Stimulated activated naive CD8-positive, alpha-beta T cell treated with anti-CD3 and anti-CD28 coated beads, Interleukin-15, Interleukin-2, amounts not matched to agents 100 ng/mL and 50 ng/mL, for 24 hours (primary cell): Measurements from ENCODE around the gene ZNF662.

ENCODE experiments used
- H3K27ac Mint-ChIP-seq: one replicate; pipeline ENCODE4 v1.8.0; 2021; ENCODE audit warnings: mild to moderate bottlenecking, mixed read lengths
- H3K27me3 Mint-ChIP-seq: one replicate; pipeline ENCODE4 v1.8.0; 2021; ENCODE audit warnings: mixed read lengths
- H3K36me3 Mint-ChIP-seq: one replicate; pipeline ENCODE4 v1.8.0; 2021; ENCODE audit warnings: low read depth, mixed read lengths
- H3K4me1 Mint-ChIP-seq: one replicate; pipeline ENCODE4 v1.8.0; 2021; ENCODE audit warnings: low read depth, mixed read lengths
- H3K4me3 Mint-ChIP-seq: one replicate; pipeline ENCODE4 v1.8.0; 2021; ENCODE audit warnings: mild to moderate bottlenecking, mixed read lengths
- H3K9me3 Mint-ChIP-seq: one replicate; pipeline ENCODE4 v1.8.0; 2021; ENCODE audit warnings: mixed read lengths

Gene ZNF662

DNA sequence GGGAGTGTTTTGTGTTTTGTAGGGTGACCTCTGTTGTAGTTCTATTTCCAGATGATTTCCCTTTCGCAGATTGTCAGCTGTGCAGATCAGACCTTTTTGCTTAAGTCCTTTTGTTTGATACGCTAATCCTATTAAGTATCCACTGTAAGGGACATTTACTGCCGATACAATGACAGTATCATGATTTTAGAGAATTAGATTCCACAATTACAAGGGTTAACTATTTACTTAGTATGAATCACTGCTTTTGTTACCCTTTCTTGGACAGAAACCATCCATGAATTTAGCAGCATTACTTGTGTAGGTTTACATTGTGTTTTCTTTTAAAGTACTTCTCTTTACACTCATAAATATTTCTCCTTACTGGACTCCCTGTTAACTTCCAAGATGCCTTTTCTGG, 31.4 kb downstream of the ZNF662 start:
- Mint-ChIP-seq H3K9me3 (no peaks in the 10 kb centered on the region), H3K4me1 (peaks cover 18% of the 10 kb centered on the region), H3K36me3 (no peaks in the 10 kb centered on the region), H3K27ac (no peak overlapping the region), H3K27me3 (no peaks in the 10 kb centered on the region), H3K4me3 (no peak overlapping the region)

DNA sequence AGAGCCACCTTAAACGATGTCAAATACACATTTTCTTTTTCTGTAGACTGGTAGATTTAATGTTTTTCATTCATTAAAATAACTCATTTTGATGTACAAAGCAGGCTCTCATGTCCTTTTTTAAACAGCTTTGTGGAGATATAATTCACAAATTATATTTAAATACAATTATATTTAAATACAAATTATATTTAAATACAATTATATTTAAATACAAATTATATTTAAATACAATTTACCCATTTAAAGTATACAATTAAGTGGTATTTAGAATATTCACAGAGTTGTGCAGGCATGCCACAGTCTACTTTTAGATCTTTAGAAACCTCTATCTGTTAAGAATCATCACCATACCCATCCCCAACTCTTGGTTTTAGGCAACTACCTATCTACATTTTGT, 36.8 kb downstream of the ZNF662 start:
- H3K36me3 Mint-ChIP-seq, result no peaks in the 10 kb centered on the region
- H3K4me1 Mint-ChIP-seq, result peaks cover 4% of the 10 kb centered on the region
- H3K27me3 Mint-ChIP-seq, result no peaks in the 10 kb centered on the region
- H3K4me3 Mint-ChIP-seq, result no peak overlapping the region
- H3K9me3 Mint-ChIP-seq, result no peaks in the 10 kb centered on the region
- H3K27ac Mint-ChIP-seq, result no peak overlapping the region

DNA sequence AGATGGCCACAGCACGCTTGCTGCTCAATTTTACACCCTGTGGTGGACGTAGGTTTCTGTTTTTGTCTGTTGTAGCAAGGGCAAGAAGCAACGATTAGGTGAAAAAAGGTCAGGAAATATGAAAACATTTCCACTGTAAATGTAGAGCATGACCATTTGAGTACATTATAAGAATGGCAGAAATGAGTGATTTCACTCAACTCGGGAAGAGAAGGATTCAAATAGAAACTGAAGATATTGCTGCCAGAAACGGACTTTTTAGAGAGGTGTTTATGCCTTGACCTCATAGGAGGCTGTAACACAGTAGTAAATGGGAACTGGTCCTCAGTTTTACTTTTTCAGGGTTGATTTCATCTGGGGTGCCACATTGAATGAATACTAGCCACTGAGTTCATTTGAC, 40.1 kb downstream of the ZNF662 start:
- H3K27ac Mint-ChIP-seq, result peak overlapping the region; percentile 63
- H3K4me1 Mint-ChIP-seq, result peaks cover 4% of the 10 kb centered on the region
- H3K27me3 Mint-ChIP-seq, result no peaks in the 10 kb centered on the region
- H3K36me3 Mint-ChIP-seq, result no peaks in the 10 kb centered on the region
- no peak overlapping the region for H3K4me3 Mint-ChIP-seq
- H3K9me3 Mint-ChIP-seq, result no peaks in the 10 kb centered on the region

DNA sequence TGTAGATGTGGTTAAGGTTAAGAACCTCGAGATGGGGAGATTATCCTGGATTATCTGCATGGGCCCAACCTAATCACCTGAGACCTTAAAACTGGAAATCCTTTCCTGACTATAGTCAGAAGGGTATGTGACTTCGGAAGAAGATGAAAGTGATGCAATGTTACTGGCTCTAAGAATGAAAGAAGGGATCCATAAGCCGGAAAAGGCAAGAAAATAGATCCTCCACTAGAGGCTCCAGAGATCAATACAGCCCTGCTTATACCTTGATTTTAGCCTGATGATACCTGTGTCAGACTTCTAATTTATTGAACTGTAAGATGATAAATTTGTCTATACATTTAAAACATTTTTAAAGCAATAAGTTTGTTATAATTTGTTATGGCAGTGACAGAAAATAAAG, 51.6 kb downstream of the ZNF662 start:
- Mint-ChIP-seq H3K36me3 (no peaks in the 10 kb centered on the region), H3K27me3 (peaks cover 4% of the 10 kb centered on the region), H3K4me3 (no peak overlapping the region), H3K4me1 (no peaks in the 10 kb centered on the region), H3K27ac (no peak overlapping the region), H3K9me3 (no peaks in the 10 kb centered on the region)

DNA sequence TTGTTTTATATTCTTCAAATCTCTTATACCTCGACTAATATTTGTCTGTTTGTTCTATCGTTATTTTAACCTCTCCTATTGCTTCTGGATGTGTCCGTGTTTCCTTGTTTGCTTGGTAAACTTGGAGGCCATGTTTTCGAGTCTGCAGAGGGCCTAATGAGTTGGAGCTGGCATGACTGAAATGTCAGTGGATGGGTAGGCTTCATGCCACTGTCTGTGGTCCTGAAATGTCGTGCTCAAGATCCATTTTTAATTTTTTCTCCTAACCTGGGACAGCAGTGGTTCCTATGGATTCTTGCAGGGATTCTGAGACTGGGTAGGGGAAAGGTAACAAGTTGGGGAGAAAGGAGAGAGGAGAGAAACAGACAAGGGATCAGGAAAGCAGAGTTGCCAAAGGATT, 54.3 kb downstream of the ZNF662 start:
- no peak overlapping the region for H3K4me3 Mint-ChIP-seq
- no peaks in the 10 kb centered on the region for H3K9me3 Mint-ChIP-seq
- peaks cover 14% of the 10 kb centered on the region for H3K4me1 Mint-ChIP-seq
- H3K27ac Mint-ChIP-seq, result no peak overlapping the region
- peaks cover 4% of the 10 kb centered on the region for H3K27me3 Mint-ChIP-seq
- H3K36me3 Mint-ChIP-seq, result no peaks in the 10 kb centered on the region

DNA sequence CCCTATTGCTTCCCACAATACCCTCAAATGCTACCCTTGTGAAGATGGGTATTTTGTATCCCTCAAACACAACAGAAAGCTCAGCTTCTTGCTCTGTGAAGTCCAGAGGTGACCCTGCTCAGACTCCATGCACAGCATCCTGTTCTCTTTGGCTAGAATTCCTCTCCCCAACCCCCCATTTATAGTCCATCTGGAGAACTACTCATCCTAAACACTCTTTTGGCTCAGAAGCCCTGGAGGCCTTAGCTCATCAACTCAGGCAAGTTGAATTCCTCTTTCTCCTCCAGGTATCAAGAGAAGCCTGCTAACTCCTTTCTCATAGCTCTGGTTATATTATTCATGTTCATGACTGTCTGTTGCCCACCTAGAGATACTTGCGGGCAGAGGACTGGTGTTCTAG, 54.8 kb downstream of the ZNF662 start:
- H3K4me3 Mint-ChIP-seq, result no peak overlapping the region
- H3K27me3 Mint-ChIP-seq, result peaks cover 4% of the 10 kb centered on the region
- no peaks in the 10 kb centered on the region for H3K36me3 Mint-ChIP-seq
- H3K27ac Mint-ChIP-seq, result no peak overlapping the region
- no peaks in the 10 kb centered on the region for H3K9me3 Mint-ChIP-seq
- H3K4me1 Mint-ChIP-seq, result peaks cover 16% of the 10 kb centered on the region

DNA sequence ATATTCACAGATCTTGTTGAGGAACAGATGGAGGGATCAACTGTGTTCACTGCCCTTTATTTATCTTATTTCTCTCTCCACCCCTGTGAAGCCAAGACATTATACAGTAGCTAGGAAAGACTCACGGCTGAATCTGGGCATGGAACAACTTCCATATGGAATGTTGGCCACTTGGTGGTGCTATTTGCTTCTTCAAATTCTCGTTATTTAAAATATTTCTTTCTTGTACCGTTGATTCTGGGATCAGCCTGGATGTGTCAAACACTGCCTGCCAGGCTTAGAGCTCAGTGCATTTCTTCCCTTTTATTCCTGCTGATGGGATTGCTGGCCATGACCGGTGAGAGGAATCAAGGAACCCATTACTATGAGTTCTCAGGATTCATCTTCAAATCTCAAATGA, 55.7 kb downstream of the ZNF662 start:
- peaks cover 4% of the 10 kb centered on the region for H3K27me3 Mint-ChIP-seq
- H3K4me3 Mint-ChIP-seq, result no peak overlapping the region
- H3K9me3 Mint-ChIP-seq, result no peaks in the 10 kb centered on the region
- H3K27ac Mint-ChIP-seq, result no peak overlapping the region
- H3K36me3 Mint-ChIP-seq, result no peaks in the 10 kb centered on the region
- peaks cover 16% of the 10 kb centered on the region for H3K4me1 Mint-ChIP-seq

DNA sequence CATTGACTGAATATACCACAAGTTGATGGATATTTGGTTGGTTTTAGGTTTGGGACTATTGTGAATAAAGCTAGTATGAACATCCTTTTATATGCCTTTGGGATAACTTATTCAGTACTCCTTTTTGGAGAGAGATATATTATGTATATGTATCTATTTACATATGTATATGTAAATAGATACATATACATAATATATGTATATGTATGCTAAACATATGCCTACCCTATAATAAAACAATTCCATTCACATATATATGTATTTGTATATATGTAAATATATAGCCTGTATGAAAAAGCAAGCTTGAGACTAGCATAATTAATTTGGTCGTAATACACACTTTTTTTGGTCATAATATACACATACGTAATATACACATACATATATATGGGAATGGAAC, 57.3 kb downstream of the ZNF662 start:
- Mint-ChIP-seq H3K4me3 (no peak overlapping the region), H3K27ac (no peak overlapping the region), H3K9me3 (no peaks in the 10 kb centered on the region), H3K36me3 (no peaks in the 10 kb centered on the region), H3K4me1 (peaks cover 16% of the 10 kb centered on the region), H3K27me3 (peaks cover 4% of the 10 kb centered on the region)

DNA sequence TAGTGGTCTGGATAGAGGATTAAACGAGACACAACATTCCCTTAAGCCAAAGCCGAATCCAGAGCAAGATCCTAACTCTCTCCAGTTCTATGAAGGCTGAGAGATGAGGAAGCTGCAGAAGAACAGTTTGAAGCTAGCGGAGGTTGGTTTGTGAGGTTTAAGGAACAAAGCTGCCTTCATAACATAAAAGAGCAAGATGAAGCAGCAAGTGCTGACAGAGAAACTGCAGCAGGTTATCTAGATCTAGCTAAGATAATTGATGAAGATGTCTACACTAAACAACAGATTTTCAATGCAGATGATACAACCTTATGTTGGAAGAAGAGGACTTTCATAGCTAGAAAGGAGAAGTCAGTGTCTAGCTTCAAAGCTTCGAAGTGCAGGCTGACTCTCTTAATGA, 58.3 kb downstream of the ZNF662 start:
- Mint-ChIP-seq H3K9me3 (no peaks in the 10 kb centered on the region), H3K27me3 (peaks cover 4% of the 10 kb centered on the region), H3K4me3 (no peak overlapping the region), H3K27ac (no peak overlapping the region), H3K36me3 (no peaks in the 10 kb centered on the region), H3K4me1 (peaks cover 16% of the 10 kb centered on the region)
